HFFc6 (cell line): ENCODE measurements around the gene PPP4R1. TPM values are rescaled to one million over a fixed set of nuclear protein-coding genes. Genes with fewer than 3 reads are reported as not detected.

Experiments used
- DNase-seq: peaks from one replicate; pipeline ENCODE4 v3.0.0-alpha.2; 2018
- H3K27ac Mint-ChIP-seq: 2 replicates; pipeline ENCODE4 v1.8.0; 2020; ENCODE audit warnings: mild to moderate bottlenecking, mixed read lengths
- H3K27me3 Mint-ChIP-seq: 2 replicates; pipeline ENCODE4 v1.8.0; 2021; ENCODE audit warnings: mild to moderate bottlenecking, moderate library complexity, mixed read lengths; ENCODE audit not compliant: insufficient read depth
- H3K36me3 Mint-ChIP-seq: 2 replicates; pipeline ENCODE4 v1.8.0; 2021; ENCODE audit warnings: low read depth, mixed read lengths
- H3K4me1 Mint-ChIP-seq: 2 replicates; pipeline ENCODE4 v1.8.0; 2020; ENCODE audit warnings: low read depth, mixed read lengths
- H3K4me3 Mint-ChIP-seq: 2 replicates; pipeline ENCODE4 v1.8.0; 2020; ENCODE audit warnings: mild to moderate bottlenecking, moderate library complexity, mixed read lengths
- H3K9me3 Mint-ChIP-seq: 2 replicates; pipeline ENCODE4 v1.8.0; 2020; ENCODE audit warnings: mild to moderate bottlenecking, mixed read lengths
- CTCF ChIP-seq: fragments of 200-600 bp; sonication (generic); IDR thresholded peaks from 2 replicates; pipeline ENCODE4 v1.5.0; 2021; ENCODE audit warnings: antibody characterized with exemption, mild to moderate bottlenecking
- total RNA-seq, 6 experiments: library from RNA; stranded (reverse); fragmentation: NEBNext Ultra II Directional; extraction: Animal tissue kit (Norgen Biotek cat#: 25700); gene quantifications; 2 replicates in 1 of 6; 3 replicates in 5 of 6; pipeline ENCODE4 v1.2.3, GENCODE V29; 2021

The PPP4R1 gene
- total RNA-seq, 6 experiments from 2014 or later, result 83.0 to 107 (median 103) TPM

GRCh38 chr18:9559253-9559652, 55.1 kb downstream of the PPP4R1 start:
- TF ChIP-seq CTCF, result no peak
- H3K4me1 Mint-ChIP-seq, result no peaks in the 10 kb centered on the region; the same call in 1 of the 2 replicates
- no peak overlapping the region for H3K4me3 Mint-ChIP-seq
- peaks cover 65% of the 10 kb centered on the region for H3K36me3 Mint-ChIP-seq
- H3K27me3 Mint-ChIP-seq, result no peaks in the 10 kb centered on the region; the same call in none of the 2 replicates
- DNase-seq, result no peak
- H3K9me3 Mint-ChIP-seq, result no peaks in the 10 kb centered on the region
- no peak overlapping the region for H3K27ac Mint-ChIP-seq

GRCh38 chr18:9558387-9559064, 55.8 kb downstream of the PPP4R1 start:
- H3K4me1 Mint-ChIP-seq, result no peaks in the 10 kb centered on the region; the same call in 1 of the 2 replicates
- H3K27me3 Mint-ChIP-seq, result no peaks in the 10 kb centered on the region; the same call in none of the 2 replicates
- DNase-seq, result no peak
- no peaks in the 10 kb centered on the region for H3K9me3 Mint-ChIP-seq
- no peak overlapping the region for H3K27ac Mint-ChIP-seq
- H3K4me3 Mint-ChIP-seq, result no peak overlapping the region
- H3K36me3 Mint-ChIP-seq, result peaks cover 65% of the 10 kb centered on the region
- TF ChIP-seq CTCF, result no peak

GRCh38 chr18:9557250-9557943, 57.0 kb downstream of the PPP4R1 start:
- no peak overlapping the region for H3K4me3 Mint-ChIP-seq
- no peaks in the 10 kb centered on the region for H3K9me3 Mint-ChIP-seq
- peaks cover 66% of the 10 kb centered on the region for H3K36me3 Mint-ChIP-seq
- no peak overlapping the region for H3K27ac Mint-ChIP-seq
- no peaks in the 10 kb centered on the region; the same call in 1 of the 2 replicates for H3K4me1 Mint-ChIP-seq
- no peaks in the 10 kb centered on the region; the same call in none of the 2 replicates for H3K27me3 Mint-ChIP-seq
- DNase-seq, result no peak
- TF ChIP-seq CTCF, result no peak

- no peak for DNase-seq
- H3K27ac Mint-ChIP-seq, result no peak overlapping the region
- no peak overlapping the region for H3K4me3 Mint-ChIP-seq
- peaks cover 74% of the 10 kb centered on the region for H3K36me3 Mint-ChIP-seq
- TF ChIP-seq CTCF, result no peak
- no peaks in the 10 kb centered on the region for H3K9me3 Mint-ChIP-seq
- no peaks in the 10 kb centered on the region; the same call in 1 of the 2 replicates for H3K4me1 Mint-ChIP-seq
- no peaks in the 10 kb centered on the region; the same call in 1 of the 2 replicates for H3K27me3 Mint-ChIP-seq
These were observed 61.7 kb downstream of the PPP4R1 start for GRCh38 chr18:9552616-9553015.

- Mint-ChIP-seq H3K27ac (no peak overlapping the region), H3K27me3 (peaks cover 2% of the 10 kb centered on the region), H3K9me3 (no peaks in the 10 kb centered on the region), H3K4me1 (no peaks in the 10 kb centered on the region), H3K4me3 (no peak overlapping the region), H3K36me3 (peaks cover 74% of the 10 kb centered on the region)
- no peak for TF ChIP-seq CTCF
- no peak for DNase-seq
These were observed 62.2 kb downstream of the PPP4R1 start for GRCh38 chr18:9552191-9552590.
